Activated T-cell treated with anti-CD3 and anti-CD28 coated beads, Interleukin-2, amount 50 U/mL, for 1 hour (primary cell): ENCODE data around the gene PXMP2.
A peak's percentile ranks its signal among the peaks of the same experiment; 100 is the strongest.

ENCODE experiments used
- DNase-seq: peaks from one replicate; pipeline ENCODE4 v3.0.0-alpha.2; 2020

Gene PXMP2

DNA sequence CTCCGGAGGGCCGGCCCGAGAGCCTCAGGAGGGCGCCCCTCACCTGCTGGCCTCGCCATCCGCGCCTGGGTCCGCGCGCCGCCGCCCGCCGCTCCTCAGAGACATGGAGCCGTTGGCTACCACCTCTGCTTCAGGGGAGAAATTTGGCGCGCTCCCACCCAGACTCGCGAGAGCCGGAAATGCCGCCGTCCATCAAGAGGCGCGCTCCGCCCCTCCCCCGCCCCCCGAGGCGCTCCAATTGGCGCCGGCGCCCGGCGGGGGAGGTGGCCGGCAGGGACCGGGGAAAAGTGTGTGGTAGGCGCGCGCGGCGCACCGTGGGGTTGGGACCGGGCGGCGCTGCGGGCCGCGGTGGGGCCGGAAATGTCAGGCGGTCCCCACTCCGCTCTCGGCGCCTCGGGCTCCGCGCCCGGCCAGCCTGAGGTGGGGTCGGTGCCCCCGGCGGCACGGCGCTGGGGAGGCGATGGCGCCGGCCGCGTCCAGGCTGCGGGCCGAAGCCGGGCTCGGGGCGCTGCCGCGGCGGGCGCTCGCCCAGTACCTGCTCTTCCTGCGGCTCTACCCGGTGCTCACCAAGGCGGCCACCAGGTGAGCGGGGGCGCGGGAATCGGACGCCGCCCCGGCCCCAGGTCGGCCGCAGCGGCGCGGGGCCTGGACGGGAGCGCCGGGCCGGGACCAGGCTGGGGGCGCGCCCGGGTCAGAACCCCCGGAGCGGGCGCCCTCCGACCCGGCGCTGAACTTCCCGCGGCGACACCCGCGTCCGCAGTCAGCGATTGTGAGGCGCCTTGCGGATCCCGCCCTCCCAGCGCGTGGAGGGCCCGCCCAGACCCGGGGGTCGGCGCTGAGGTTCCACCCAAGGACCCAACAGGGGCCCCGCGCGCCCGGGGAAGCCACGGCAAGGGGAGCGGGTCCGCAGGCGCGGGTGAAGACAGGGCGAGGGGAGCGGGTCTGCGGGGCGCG, at the start of gene PXMP2, which contains the start of gene POLE:
Gene PXMP2 (plus strand): TSS at position 377 of the 954 bp plus-strand sequence. CDS start 84 bp downstream, at position 461.
Gene POLE (minus strand): TSS at position 132 of the 954 bp plus-strand sequence. CDS start 27 bp downstream, at position 105.
- DNase-seq: peak; percentile 95

GRCh38 chr12:132637811-132638210, 49.6 kb upstream of the PXMP2 start:
- no peak for DNase-seq

DNA sequence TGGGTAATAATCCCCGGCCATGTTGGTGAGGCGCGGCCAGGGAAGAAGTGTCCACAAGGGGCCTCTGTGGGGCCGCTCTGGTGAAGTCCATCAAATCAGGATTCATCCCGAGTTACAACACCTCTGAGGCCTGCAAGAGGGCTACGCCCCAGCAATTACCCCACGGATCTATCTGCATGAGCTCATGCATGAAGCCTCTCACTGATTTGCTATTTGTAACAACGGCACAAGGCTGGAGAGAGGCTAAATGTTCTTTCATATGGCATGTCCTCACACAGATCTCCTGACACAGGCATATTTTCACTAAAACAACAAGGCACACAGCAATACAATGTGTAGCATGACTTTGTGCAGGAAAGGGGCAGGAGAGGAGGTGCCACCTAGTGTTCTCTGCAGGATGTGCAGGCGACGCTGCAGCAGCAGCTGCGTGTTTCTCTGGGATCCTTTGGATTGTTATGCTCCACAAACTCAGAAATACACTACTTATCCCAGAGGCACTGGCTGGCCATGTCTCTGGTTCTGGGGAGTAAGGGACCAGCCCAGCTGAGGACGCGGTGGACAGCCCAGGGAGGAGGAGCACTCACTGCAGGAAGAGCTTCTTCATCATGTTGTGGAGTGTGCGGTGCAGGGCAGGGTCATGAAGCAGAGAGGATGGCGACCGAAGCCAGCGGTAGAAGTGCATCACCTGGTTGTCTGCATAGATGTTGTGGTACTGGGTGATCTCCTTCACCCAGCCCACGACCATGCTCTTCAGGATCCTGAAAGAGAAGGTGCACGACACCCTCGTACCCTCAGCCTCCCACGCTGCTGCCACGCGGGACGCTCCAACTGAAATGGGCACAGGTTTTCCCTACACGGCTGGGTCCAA, 48.6 kb upstream of the PXMP2 start:
- no peak for DNase-seq

- DNase-seq: no peak
Observed at GRCh38 chr12:132639956-132640520, 47.3 kb upstream of the PXMP2 start.

- no peak for DNase-seq
Observed at GRCh38 chr12:132640936-132641335, 46.5 kb upstream of the PXMP2 start.

DNA sequence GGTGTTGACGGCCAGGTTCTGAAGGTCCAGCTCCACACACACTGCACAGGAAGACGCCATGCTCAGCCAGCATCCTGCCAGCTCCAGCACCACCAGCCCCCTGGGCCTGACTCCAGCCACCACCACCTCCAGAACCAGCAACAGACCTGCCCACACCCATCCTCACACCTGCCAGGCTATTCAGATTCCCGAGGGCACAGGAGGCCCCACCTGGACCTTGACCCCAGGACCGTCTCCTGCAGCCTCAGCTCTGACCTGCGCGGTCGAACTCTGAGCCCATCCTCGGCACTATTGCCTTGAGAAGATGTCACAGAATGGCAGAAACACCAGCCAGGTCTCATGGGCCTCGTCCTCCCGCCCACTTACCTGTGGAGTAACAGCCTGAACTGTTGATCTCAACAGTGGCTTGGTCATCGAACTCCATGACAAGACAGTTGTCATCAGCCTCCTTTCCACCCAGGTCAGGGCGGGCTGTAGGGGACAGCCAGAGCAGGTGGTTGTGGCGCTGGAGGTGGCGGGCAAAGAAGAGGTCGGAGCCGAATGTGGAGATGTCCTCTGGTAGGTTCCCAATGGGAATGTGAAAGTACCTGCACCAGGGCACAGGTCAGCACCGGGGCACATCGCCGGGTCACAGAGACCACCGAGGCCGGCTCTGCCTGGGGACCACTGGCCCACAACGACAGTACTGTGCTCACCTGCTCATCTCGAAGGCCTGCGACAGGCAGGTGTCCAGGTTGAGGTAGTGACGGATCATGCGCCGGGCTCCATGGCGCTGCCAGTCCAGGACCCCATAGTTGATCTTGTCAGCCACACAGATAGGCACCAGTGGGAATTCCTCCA, 45.4 kb upstream of the PXMP2 start:
- DNase-seq: no peak

GRCh38 chr12:132642846-132643835, 44.2 kb upstream of the PXMP2 start:
- no peak for DNase-seq

GRCh38 chr12:132646850-132647249, 40.5 kb upstream of the PXMP2 start:
- DNase-seq: no peak

DNA sequence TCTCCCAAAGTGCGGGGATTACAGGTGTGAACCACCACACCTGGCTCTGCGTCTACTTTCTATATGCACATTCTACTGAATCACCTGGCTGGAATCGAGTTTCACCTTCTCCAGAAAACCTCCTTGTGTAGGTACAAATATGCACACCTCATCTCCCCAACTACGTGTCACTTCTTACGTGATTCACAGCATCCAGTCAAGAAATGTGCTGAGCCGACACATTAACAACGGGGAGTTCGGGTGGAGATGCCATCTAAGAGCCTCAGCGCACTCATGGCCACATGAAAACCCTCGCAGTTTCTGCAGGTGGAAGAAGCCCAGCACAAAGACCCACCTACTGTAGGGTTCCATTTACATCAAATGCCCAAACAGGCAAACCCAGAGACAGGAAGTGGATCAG, 39.5 kb upstream of the PXMP2 start:
- DNase-seq: no peak

DNA sequence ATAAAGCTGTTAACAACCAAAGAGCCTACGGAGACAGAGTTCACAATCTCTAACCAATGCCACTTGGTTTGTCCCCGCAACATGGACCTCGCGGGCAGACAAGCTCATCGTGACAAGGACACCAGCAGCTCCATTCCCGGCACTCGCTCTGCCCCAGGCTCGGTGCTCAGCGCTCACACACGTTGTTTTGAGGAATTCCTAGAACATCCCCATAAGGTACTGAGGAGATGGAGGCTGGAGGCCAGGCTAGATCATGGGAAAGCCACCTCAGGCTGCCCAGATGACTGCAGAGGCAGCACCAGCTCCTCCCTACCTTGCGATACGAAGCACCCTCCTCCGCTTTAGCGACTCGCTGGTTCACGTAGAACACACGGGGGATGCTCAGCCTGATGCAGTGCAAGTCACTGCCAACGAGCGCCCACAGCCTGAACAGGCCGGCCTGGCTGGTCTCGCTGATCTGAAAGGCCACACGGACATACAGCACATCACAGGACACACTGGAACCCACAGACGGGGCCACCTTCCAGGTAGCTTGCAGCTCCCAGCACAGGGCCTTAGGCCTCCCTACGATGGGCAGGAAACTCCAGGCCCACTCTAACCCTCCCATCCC, 38.7 kb upstream of the PXMP2 start:
- DNase-seq: no peak

GRCh38 chr12:132649226-132649945, 38.0 kb upstream of the PXMP2 start:
- DNase-seq: no peak

GRCh38 chr12:132651444-132652100, 35.8 kb upstream of the PXMP2 start:
- DNase-seq: no peak

GRCh38 chr12:132653567-132654290, 33.7 kb upstream of the PXMP2 start:
- no peak for DNase-seq

DNA sequence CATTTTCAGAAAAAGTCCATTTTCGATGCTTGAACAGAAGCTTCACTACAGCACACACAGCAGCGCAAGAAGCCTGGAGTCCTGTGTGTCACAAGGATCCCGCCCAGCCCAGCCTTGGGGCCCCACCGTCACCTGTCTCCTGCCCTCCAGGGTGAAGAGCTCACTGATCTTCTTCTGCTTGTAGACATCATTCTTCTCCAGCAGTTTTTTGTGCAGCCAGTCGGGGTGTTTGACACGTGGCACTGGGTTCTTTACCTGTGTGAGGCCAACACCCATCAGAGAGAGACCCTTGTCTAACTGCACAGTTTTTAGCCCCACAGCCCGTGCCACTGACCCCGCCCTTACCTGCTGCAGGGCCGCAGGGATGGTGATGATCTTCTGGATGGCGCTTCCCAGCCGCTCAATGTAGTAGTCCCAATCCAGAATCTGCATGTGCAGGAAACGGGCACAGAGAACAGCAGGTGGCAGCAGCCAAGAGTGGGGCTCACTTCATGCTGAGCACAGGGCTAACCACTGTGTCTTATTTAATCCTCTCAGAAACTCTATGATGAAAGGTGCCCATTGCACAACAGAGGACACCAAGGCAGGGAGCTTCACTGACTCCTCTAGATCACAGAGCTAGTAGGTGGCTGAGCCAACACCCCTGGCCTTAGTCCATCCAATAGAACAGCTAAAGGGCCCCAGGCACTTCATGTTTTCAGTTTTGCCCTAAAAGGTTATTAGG, 30.2 kb upstream of the PXMP2 start:
- DNase-seq: no peak

GRCh38 chr12:132658149-132658894, 29.1 kb upstream of the PXMP2 start:
- no peak for DNase-seq

DNA sequence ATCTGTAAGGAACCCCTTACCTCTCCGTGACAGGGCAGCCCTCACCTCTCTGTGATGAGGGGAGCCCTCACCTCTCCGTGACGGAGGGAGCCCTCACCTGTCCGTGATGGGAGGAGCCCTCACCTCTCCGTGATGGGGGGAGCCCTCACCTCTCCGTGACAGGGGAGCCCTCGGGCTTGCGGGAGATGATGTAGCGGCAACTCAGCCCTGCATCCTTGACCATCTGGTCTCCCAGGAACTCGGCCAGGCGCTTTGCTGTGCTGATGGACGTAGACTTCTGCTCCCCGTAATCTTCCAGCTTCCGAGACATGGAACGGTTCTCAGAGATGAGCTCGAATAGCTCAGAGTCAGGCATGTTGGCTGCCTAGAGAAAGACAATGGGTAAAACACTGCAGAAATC, 28.2 kb upstream of the PXMP2 start:
- no peak for DNase-seq

DNA sequence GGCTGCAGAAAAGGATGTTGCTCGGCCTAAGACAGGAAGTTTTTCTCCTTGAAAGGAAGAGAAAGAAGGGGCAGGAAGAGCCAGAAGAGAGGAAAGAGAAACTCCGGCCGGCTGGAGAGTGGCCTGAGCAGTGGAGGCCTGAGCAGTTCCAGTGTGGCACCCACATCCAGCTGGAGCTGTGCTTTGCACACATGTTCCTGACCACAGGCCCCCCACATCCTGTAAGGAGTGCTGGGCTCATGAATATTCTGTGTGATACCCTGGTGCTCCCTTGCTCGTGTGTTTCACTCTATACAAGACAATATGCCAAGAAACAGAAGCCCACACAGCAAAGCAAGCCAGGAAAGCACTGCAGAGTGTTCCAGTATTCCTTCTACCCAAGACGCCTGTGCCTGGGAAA, 27.3 kb upstream of the PXMP2 start:
- no peak for DNase-seq
